WTC11 (cell line): Measurements from ENCODE around the gene FAM216B.

Experiments used
- ATF3 ChIP-seq: sonication (generic); formaldehyde crosslinking; conservative IDR thresholded peaks from 2 replicates; pipeline ENCODE4 v1.8.1; 2022; ENCODE audit warnings: mild to moderate bottlenecking, missing genetic modification reagents
- CREB1 ChIP-seq: sonication (generic); formaldehyde crosslinking; IDR thresholded peaks from 2 replicates; pipeline ENCODE4 v1.8.0; 2023; ENCODE audit warnings: mild to moderate bottlenecking, missing genetic modification reagents
- ETV6 ChIP-seq: sonication (generic); formaldehyde crosslinking; IDR thresholded peaks from 2 replicates; pipeline ENCODE4 v1.8.1; 2022; ENCODE audit warnings: mild to moderate bottlenecking, missing genetic modification reagents
- FOXP1 ChIP-seq: sonication (generic); formaldehyde crosslinking; IDR thresholded peaks from 2 replicates; pipeline ENCODE4 v1.8.0; 2022; ENCODE audit warnings: missing genetic modification reagents, mild to moderate bottlenecking, moderate library complexity, borderline replicate concordance
- KAT7 ChIP-seq: sonication (generic); formaldehyde crosslinking; IDR thresholded peaks from 2 replicates; pipeline ENCODE4 v1.8.1; 2023; ENCODE audit warnings: missing genetic modification reagents, mild to moderate bottlenecking, borderline replicate concordance
- MLX ChIP-seq: sonication (generic); formaldehyde crosslinking; IDR thresholded peaks from 2 replicates; pipeline ENCODE4 v1.8.1; 2023; ENCODE audit warnings: mild to moderate bottlenecking, missing genetic modification reagents, moderate library complexity
- NR3C1 ChIP-seq: sonication (generic); formaldehyde crosslinking; conservative IDR thresholded peaks from 2 replicates; pipeline ENCODE4 v1.8.1; 2023; ENCODE audit warnings: low read depth, mild to moderate bottlenecking, missing genetic modification reagents
- PREB ChIP-seq: sonication (generic); formaldehyde crosslinking; IDR thresholded peaks from 2 replicates; pipeline ENCODE4 v1.8.1; 2022; ENCODE audit warnings: mild to moderate bottlenecking, missing genetic modification reagents, moderate library complexity, borderline replicate concordance
- TCF7 ChIP-seq: sonication (generic); formaldehyde crosslinking; IDR thresholded peaks from 2 replicates; pipeline ENCODE4 v1.8.0; 2022; ENCODE audit warnings: mild to moderate bottlenecking, low read depth, missing genetic modification reagents, moderate library complexity
- USF2 ChIP-seq: sonication (generic); formaldehyde crosslinking; IDR thresholded peaks from 2 replicates; pipeline ENCODE4 v1.8.1; 2023; ENCODE audit warnings: mild to moderate bottlenecking, missing genetic modification reagents, moderate library complexity
- TF ChIP-seq, protein P1 (sequence below): fragments of 200-600 bp; IDR thresholded peaks from 2 replicates; pipeline ENCODE4 v1.8.0; 2022; ENCODE audit warnings: antibody characterized with exemption
- TF ChIP-seq, protein P2 (sequence below): sonication (generic); formaldehyde crosslinking; IDR thresholded peaks from 2 replicates; pipeline ENCODE4 v1.8.0; 2022; ENCODE audit warnings: mild to moderate bottlenecking, missing genetic modification reagents
- TF ChIP-seq, protein P3 (sequence below): sonication (generic); formaldehyde crosslinking; IDR thresholded peaks from 2 replicates; pipeline ENCODE4 v1.8.0; 2022; ENCODE audit warnings: mild to moderate bottlenecking, missing genetic modification reagents

DNA sequence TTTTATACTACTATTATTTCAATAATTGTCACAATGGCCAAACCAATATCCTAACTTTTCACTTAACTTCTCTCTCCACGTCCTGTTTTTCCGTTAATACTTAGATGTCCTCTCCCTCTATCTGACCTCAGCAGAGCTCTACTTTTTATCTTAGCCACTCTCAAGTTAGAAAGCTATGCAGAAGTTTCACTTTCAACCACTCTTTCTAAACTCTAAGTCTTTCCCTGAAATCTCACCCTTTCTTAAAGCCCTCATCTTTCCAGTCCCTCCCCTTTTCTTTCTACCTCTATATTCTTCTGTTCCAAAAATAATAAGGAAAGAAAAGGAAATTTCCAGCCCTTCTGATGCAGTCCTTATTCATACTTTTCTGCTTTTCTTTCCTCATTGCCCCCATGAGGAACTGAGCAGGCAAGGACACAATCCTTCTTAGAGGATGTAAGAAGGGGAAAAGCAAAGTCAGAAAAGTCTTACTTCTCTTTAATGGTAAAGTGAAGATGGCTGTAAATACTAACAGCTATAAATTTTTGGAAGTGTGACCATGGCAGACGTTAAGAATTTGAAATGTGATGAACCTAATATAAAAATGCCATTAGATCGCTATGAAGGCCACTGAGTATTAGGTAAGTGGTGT is 23.0 kb downstream of the FAM216B start:
- TF ChIP-seq CREB1 (CRISPR knock-in tag) (no peak), MLX (no peak), KAT7 (CRISPR knock-in tag) (no peak), TCF7 (no peak), PREB (CRISPR knock-in tag) (no peak), FOXP1 (CRISPR knock-in tag) (no peak), NR3C1 (no peak), USF2 (CRISPR knock-in tag) (no peak), ETV6 (CRISPR knock-in tag) (no peak), ATF3 (CRISPR knock-in tag) (no peak)
- TF ChIP-seq, protein P1, sequence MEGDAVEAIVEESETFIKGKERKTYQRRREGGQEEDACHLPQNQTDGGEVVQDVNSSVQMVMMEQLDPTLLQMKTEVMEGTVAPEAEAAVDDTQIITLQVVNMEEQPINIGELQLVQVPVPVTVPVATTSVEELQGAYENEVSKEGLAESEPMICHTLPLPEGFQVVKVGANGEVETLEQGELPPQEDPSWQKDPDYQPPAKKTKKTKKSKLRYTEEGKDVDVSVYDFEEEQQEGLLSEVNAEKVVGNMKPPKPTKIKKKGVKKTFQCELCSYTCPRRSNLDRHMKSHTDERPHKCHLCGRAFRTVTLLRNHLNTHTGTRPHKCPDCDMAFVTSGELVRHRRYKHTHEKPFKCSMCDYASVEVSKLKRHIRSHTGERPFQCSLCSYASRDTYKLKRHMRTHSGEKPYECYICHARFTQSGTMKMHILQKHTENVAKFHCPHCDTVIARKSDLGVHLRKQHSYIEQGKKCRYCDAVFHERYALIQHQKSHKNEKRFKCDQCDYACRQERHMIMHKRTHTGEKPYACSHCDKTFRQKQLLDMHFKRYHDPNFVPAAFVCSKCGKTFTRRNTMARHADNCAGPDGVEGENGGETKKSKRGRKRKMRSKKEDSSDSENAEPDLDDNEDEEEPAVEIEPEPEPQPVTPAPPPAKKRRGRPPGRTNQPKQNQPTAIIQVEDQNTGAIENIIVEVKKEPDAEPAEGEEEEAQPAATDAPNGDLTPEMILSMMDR: no peak
- TF ChIP-seq, protein P2, sequence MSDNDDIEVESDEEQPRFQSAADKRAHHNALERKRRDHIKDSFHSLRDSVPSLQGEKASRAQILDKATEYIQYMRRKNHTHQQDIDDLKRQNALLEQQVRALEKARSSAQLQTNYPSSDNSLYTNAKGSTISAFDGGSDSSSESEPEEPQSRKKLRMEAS (CRISPR knock-in tag): no peak
- TF ChIP-seq, protein P3, sequence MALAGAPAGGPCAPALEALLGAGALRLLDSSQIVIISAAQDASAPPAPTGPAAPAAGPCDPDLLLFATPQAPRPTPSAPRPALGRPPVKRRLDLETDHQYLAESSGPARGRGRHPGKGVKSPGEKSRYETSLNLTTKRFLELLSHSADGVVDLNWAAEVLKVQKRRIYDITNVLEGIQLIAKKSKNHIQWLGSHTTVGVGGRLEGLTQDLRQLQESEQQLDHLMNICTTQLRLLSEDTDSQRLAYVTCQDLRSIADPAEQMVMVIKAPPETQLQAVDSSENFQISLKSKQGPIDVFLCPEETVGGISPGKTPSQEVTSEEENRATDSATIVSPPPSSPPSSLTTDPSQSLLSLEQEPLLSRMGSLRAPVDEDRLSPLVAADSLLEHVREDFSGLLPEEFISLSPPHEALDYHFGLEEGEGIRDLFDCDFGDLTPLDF (CRISPR knock-in tag): no peak
